Effector memory CD8-positive, alpha-beta T cell (primary cell): ENCODE results near the gene WDFY2.

ENCODE experiments used
- ATAC-seq: fragments of 150-1000 bp; cut with Tn5 transposase; replicated peaks from 2 replicates; pipeline ENCODE4 v1.10.0; 2021; ENCODE audit warnings: mild to moderate bottlenecking, moderate library complexity
- DNase-seq, 3 experiments: peaks; one replicate each; pipeline ENCODE4 v3.0.0; 2021
- H3K27ac Mint-ChIP-seq, 2 donors: one replicate each; pipeline ENCODE4 v1.8.0; 2022; ENCODE audit warnings: mild to moderate bottlenecking in 2 of 2, mixed read lengths in 2 of 2, moderate library complexity in 2 of 2
- H3K27me3 Mint-ChIP-seq, 2 donors: one replicate each; pipeline ENCODE4 v1.8.0; 2022; ENCODE audit warnings: mixed read lengths in 2 of 2
- H3K36me3 Mint-ChIP-seq: one replicate; pipeline ENCODE4 v1.8.0; 2022; ENCODE audit warnings: mild to moderate bottlenecking, moderate library complexity, mixed read lengths; ENCODE audit not compliant: insufficient read depth
- H3K4me1 Mint-ChIP-seq, 2 donors: one replicate each; pipeline ENCODE4 v1.8.0; 2022; ENCODE audit warnings: low read depth in 2 of 2, mixed read lengths in 2 of 2
- H3K4me3 Mint-ChIP-seq, 2 donors: one replicate each; pipeline ENCODE4 v1.8.0; 2022; ENCODE audit warnings: mild to moderate bottlenecking in 2 of 2, mixed read lengths in 2 of 2, moderate library complexity in 2 of 2
- H3K9me3 Mint-ChIP-seq, 2 donors: one replicate each; pipeline ENCODE4 v1.8.0; 2022; ENCODE audit warnings: mixed read lengths in 2 of 2

The WDFY2 gene

GRCh38 chr13:51746802-51747201, 162.5 kb downstream of the WDFY2 start:
- Mint-ChIP-seq H3K4me1 (no peaks in the 10 kb centered on the region), H3K27ac (no peak overlapping the region), H3K4me3 (no peak overlapping the region), H3K9me3 (no peaks in the 10 kb centered on the region), H3K27me3 (no peaks in the 10 kb centered on the region), H3K36me3 (peaks cover 16% of the 10 kb centered on the region)
- no peak for DNase-seq
- ATAC-seq = no peak

- no peak overlapping the region for H3K27ac Mint-ChIP-seq
- no peak for ATAC-seq
- no peak overlapping the region for H3K4me3 Mint-ChIP-seq
- no peaks in the 10 kb centered on the region for H3K4me1 Mint-ChIP-seq
- no peak for DNase-seq
- no peaks in the 10 kb centered on the region for H3K27me3 Mint-ChIP-seq
- H3K36me3 Mint-ChIP-seq = peaks cover 21% of the 10 kb centered on the region
- no peaks in the 10 kb centered on the region for H3K9me3 Mint-ChIP-seq
These were observed 163.5 kb downstream of the WDFY2 start for GRCh38 chr13:51747438-51748434.

GRCh38 chr13:51756651-51757050, 172.4 kb downstream of the WDFY2 start:
- no peaks in the 10 kb centered on the region for H3K4me1 Mint-ChIP-seq
- DNase-seq = no peak
- no peak overlapping the region for H3K27ac Mint-ChIP-seq
- H3K27me3 Mint-ChIP-seq = no peaks in the 10 kb centered on the region
- ATAC-seq = no peak
- H3K36me3 Mint-ChIP-seq = peaks cover 32% of the 10 kb centered on the region
- H3K9me3 Mint-ChIP-seq = no peaks in the 10 kb centered on the region
- H3K4me3 Mint-ChIP-seq = no peak overlapping the region

GRCh38 chr13:51758691-51759090, 174.4 kb downstream of the WDFY2 start:
- ATAC-seq (no peak), DNase-seq (no peak)
- Mint-ChIP-seq H3K4me1 (peaks cover 0 to 1% of the 10 kb centered on the region in 2 donors), H3K27me3 (no peaks in the 10 kb centered on the region), H3K27ac (peak overlapping the region in 1 of 2 donors; percentile 2), H3K36me3 (peaks cover 23% of the 10 kb centered on the region), H3K4me3 (no peak overlapping the region), H3K9me3 (no peaks in the 10 kb centered on the region)

GRCh38 chr13:51759240-51759639, 175.0 kb downstream of the WDFY2 start:
- Mint-ChIP-seq H3K27ac (peak overlapping the region in 1 of 2 donors; percentile 20), H3K36me3 (peaks cover 28% of the 10 kb centered on the region), H3K4me1 (peaks cover 4 to 5% of the 10 kb centered on the region in 2 donors), H3K9me3 (no peaks in the 10 kb centered on the region), H3K27me3 (no peaks in the 10 kb centered on the region), H3K4me3 (no peak overlapping the region)
- DNase-seq (no peak), ATAC-seq (no peak)

- no peak for ATAC-seq
- peaks cover 14 to 15% of the 10 kb centered on the region in 2 donors for H3K4me1 Mint-ChIP-seq
- DNase-seq = no peak
- no peaks in the 10 kb centered on the region for H3K27me3 Mint-ChIP-seq
- no peaks in the 10 kb centered on the region for H3K9me3 Mint-ChIP-seq
- H3K27ac Mint-ChIP-seq = no peak overlapping the region
- no peak overlapping the region for H3K4me3 Mint-ChIP-seq
- H3K36me3 Mint-ChIP-seq = peaks cover 28% of the 10 kb centered on the region
These were observed 176.3 kb downstream of the WDFY2 start for GRCh38 chr13:51760592-51760991.

GRCh38 chr13:51761643-51762350, 177.5 kb downstream of the WDFY2 start:
- Mint-ChIP-seq H3K4me1 (peaks cover 14 to 16% of the 10 kb centered on the region in 2 donors), H3K27me3 (no peaks in the 10 kb centered on the region), H3K27ac (no peak overlapping the region), H3K4me3 (no peak overlapping the region), H3K36me3 (peaks cover 22% of the 10 kb centered on the region), H3K9me3 (no peaks in the 10 kb centered on the region)
- no peak for DNase-seq
- ATAC-seq = no peak

- no peak for ATAC-seq
- H3K9me3 Mint-ChIP-seq = no peaks in the 10 kb centered on the region
- H3K36me3 Mint-ChIP-seq = peaks cover 27% of the 10 kb centered on the region
These were observed 179.2 kb downstream of the WDFY2 start for GRCh38 chr13:51763486-51763885.

GRCh38 chr13:51764184-51765141, 180.2 kb downstream of the WDFY2 start:
- peak; percentile 89 for ATAC-seq
- Mint-ChIP-seq H3K9me3 (no peaks in the 10 kb centered on the region), H3K27me3 (no peaks in the 10 kb centered on the region), H3K27ac (peak overlapping the region; percentile 92 to 94), H3K36me3 (peaks cover 21% of the 10 kb centered on the region), H3K4me1 (peaks cover 14 to 16% of the 10 kb centered on the region in 2 donors), H3K4me3 (peak overlapping the region; percentile 71 to 80)
- DNase-seq = peak; percentile 38 to 46 (median 44)

More at GRCh38 chr13:51763486-51763885, 179.2 kb downstream of the WDFY2 start:
- Mint-ChIP-seq H3K27ac (peak overlapping the region; percentile 92 to 94), H3K4me1 (peaks cover 14 to 16% of the 10 kb centered on the region in 2 donors), H3K27me3 (no peaks in the 10 kb centered on the region), H3K4me3 (peak overlapping the region in 1 of 2 donors; percentile 80)
- no peak for DNase-seq

- Mint-ChIP-seq H3K9me3 (no peaks in the 10 kb centered on the region), H3K27ac (peak overlapping the region; percentile 92 to 94), H3K36me3 (peaks cover 21% of the 10 kb centered on the region), H3K27me3 (no peaks in the 10 kb centered on the region), H3K4me1 (peaks cover 16 to 18% of the 10 kb centered on the region in 2 donors), H3K4me3 (peak overlapping the region; percentile 71 to 80)
- DNase-seq (no peak), ATAC-seq (no peak)
These were observed 180.9 kb downstream of the WDFY2 start for GRCh38 chr13:51765142-51765515.

GRCh38 chr13:51767100-51767499, 182.8 kb downstream of the WDFY2 start:
- H3K4me3 Mint-ChIP-seq = no peak overlapping the region
- DNase-seq = no peak
- peaks cover 16% of the 10 kb centered on the region for H3K36me3 Mint-ChIP-seq
- peaks cover 16 to 18% of the 10 kb centered on the region in 2 donors for H3K4me1 Mint-ChIP-seq
- H3K27ac Mint-ChIP-seq = peak overlapping the region in 1 of 2 donors; percentile 77
- no peaks in the 10 kb centered on the region for H3K27me3 Mint-ChIP-seq
- no peaks in the 10 kb centered on the region for H3K9me3 Mint-ChIP-seq
- ATAC-seq = no peak

GRCh38 chr13:51768378-51768921, 184.2 kb downstream of the WDFY2 start:
- H3K27me3 Mint-ChIP-seq = no peaks in the 10 kb centered on the region
- no peaks in the 10 kb centered on the region for H3K9me3 Mint-ChIP-seq
- DNase-seq (no peak), ATAC-seq (no peak)
- H3K4me3 Mint-ChIP-seq = no peak overlapping the region
- peak overlapping the region; percentile 25 to 69 for H3K27ac Mint-ChIP-seq
- H3K4me1 Mint-ChIP-seq = peaks cover 16 to 17% of the 10 kb centered on the region in 2 donors
- peaks cover 18% of the 10 kb centered on the region for H3K36me3 Mint-ChIP-seq
